ENCODE data around the gene ACTR6.
A peak's percentile ranks its signal among the peaks of the same experiment; 100 is the strongest.
"Not testable (repeated sequence)": the region's sequence is repeated elsewhere in the genome, so short reads cannot be mapped to it uniquely, and the experiment has no call there.

Gene ACTR6

GRCh38 chr12:100219328-100220109, 18.9 kb downstream of the ACTR6 start:
- DNase-seq (ENCODE audit: low spot score), result no peak

GRCh38 chr12:100221523-100221922, 20.9 kb downstream of the ACTR6 start:
- no peak for DNase-seq (ENCODE audit: low spot score)

GRCh38 chr12:100222173-100222572, 21.6 kb downstream of the ACTR6 start:
- not testable (repeated sequence) for DNase-seq (ENCODE audit: low spot score)

GRCh38 chr12:100225491-100225890, 24.9 kb downstream of the ACTR6 start:
- DNase-seq (ENCODE audit: low spot score), result no peak

- DNase-seq (ENCODE audit: low spot score), result no peak
These were observed 28.5 kb downstream of the ACTR6 start for GRCh38 chr12:100229036-100229635.

GRCh38 chr12:100229876-100230275, 29.3 kb downstream of the ACTR6 start:
- DNase-seq (ENCODE audit: low spot score), result no peak

- DNase-seq (ENCODE audit: low spot score), result not testable (repeated sequence)
These were observed 31.3 kb downstream of the ACTR6 start for GRCh38 chr12:100231873-100232272.

GRCh38 chr12:100234166-100234565, 33.6 kb downstream of the ACTR6 start:
- no peak for DNase-seq (ENCODE audit: low spot score)

- peak; percentile 14 for DNase-seq (ENCODE audit: low spot score)
These were observed 34.1 kb downstream of the ACTR6 start for GRCh38 chr12:100234591-100235304.

- no peak for DNase-seq (ENCODE audit: low spot score)
These were observed 38.2 kb downstream of the ACTR6 start for GRCh38 chr12:100238801-100239200.

GRCh38 chr12:100239589-100239988, 39.0 kb downstream of the ACTR6 start:
- no peak for DNase-seq (ENCODE audit: low spot score)

GRCh38 chr12:100243137-100243536, 42.5 kb downstream of the ACTR6 start:
- DNase-seq (ENCODE audit: low spot score), result no peak

GRCh38 chr12:100247765-100248164, 47.1 kb downstream of the ACTR6 start:
- DNase-seq (ENCODE audit: low spot score), result no peak

- no peak for DNase-seq (ENCODE audit: low spot score)
These were observed 48.3 kb downstream of the ACTR6 start for GRCh38 chr12:100248886-100249285.

- DNase-seq (ENCODE audit: low spot score), result no peak
These were observed 49.3 kb downstream of the ACTR6 start for GRCh38 chr12:100249941-100250340.

GRCh38 chr12:100251917-100252316, 51.3 kb downstream of the ACTR6 start:
- no peak for DNase-seq (ENCODE audit: low spot score)

GRCh38 chr12:100253437-100253836, 52.8 kb downstream of the ACTR6 start:
- DNase-seq (ENCODE audit: low spot score), result no peak

- no peak for DNase-seq (ENCODE audit: low spot score)
These were observed 54.3 kb downstream of the ACTR6 start for GRCh38 chr12:100254876-100255275.

- DNase-seq (ENCODE audit: low spot score), result no peak
These were observed 57.5 kb downstream of the ACTR6 start for GRCh38 chr12:100258127-100258526.

GRCh38 chr12:100263131-100263530, 62.5 kb downstream of the ACTR6 start:
- DNase-seq (ENCODE audit: low spot score), result no peak

- DNase-seq (ENCODE audit: low spot score), result not testable (repeated sequence)
These were observed 64.5 kb downstream of the ACTR6 start for GRCh38 chr12:100265107-100265506.

GRCh38 chr12:100265732-100266584, 65.3 kb downstream of the ACTR6 start:
- DNase-seq (ENCODE audit: low spot score), result no peak

Data from CD4-positive, alpha-beta T cell treated with Interleukin-2 at 100 ng/mL for 4 hours (primary cell).